HT1080 (cell line): ENCODE results near the gene HNRNPL. TPM values are rescaled to one million over a fixed set of nuclear protein-coding genes. Genes with fewer than 3 reads are reported as not detected.
A peak's percentile ranks its signal among the peaks of the same experiment; 100 is the strongest.
"Not testable (repeated sequence)": the region's sequence is repeated elsewhere in the genome, so short reads cannot be mapped to it uniquely, and the experiment has no call there.

Experiments used
- DNase-seq: peaks from one replicate; pipeline ENCODE4 v3.0.0-alpha.2; 2015; ENCODE audit warnings: low read depth
- polyA plus RNA-seq, 2 experiments: library from polyadenylated mRNA; depleted of rRNA; stranded (reverse); fragments of >200 nt; gene quantifications; 2 replicates each; pipeline ENCODE4 v1.2.3, GENCODE V29; 2015
- total RNA-seq: library from RNA; depleted of rRNA; stranded (reverse); fragments of >200 nt; shearing (Covaris generic); gene quantifications from 2 replicates; pipeline ENCODE4 v1.2.3, GENCODE V29; 2014; rRNA removed

HNRNPL gene
- total RNA-seq, result 419 and 531 TPM in 2 replicates
- 336 and 373 TPM in 2 replicates for polyA plus RNA-seq (2015; cell fraction: cytosol; rRNA removed)
- polyA plus RNA-seq (2015; cell fraction: nucleus; rRNA removed), result 497 and 507 TPM in 2 replicates

- DNase-seq, result peak; percentile 100
Measured at GRCh38 chr19:38849860-38850435, at the start of gene HNRNPL. TSS of gene HNRNPL (minus strand) at chr19:38849986. CDS start at chr19:38849966, 20 bp downstream.

GRCh38 chr19:38898788-38899446 lies 49.1 kb upstream of the HNRNPL start:
- DNase-seq, result no peak

- DNase-seq, result no peak
Measured at GRCh38 chr19:38894968-38895367, 45.2 kb upstream of the HNRNPL start.

- DNase-seq, result no peak
Measured at GRCh38 chr19:38893341-38893771, 43.6 kb upstream of the HNRNPL start.

GRCh38 chr19:38892841-38893240 lies 43.1 kb upstream of the HNRNPL start:
- no peak for DNase-seq

- no peak for DNase-seq
Measured at GRCh38 chr19:38891771-38892170, 42.0 kb upstream of the HNRNPL start.

- DNase-seq, result no peak
Measured at GRCh38 chr19:38890686-38891085, 40.9 kb upstream of the HNRNPL start.

GRCh38 chr19:38889803-38890202 lies 40.0 kb upstream of the HNRNPL start:
- DNase-seq, result no peak

- DNase-seq, result no peak
Measured at GRCh38 chr19:38888876-38889275, 39.1 kb upstream of the HNRNPL start.

- DNase-seq, result not testable (repeated sequence)
Measured at GRCh38 chr19:38884691-38885090, 34.9 kb upstream of the HNRNPL start.

GRCh38 chr19:38883286-38883685 lies 33.5 kb upstream of the HNRNPL start:
- no peak for DNase-seq

GRCh38 chr19:38880882-38881609 lies 31.3 kb upstream of the HNRNPL start:
- DNase-seq, result no peak

GRCh38 chr19:38880076-38880881 lies 30.5 kb upstream of the HNRNPL start:
- no peak for DNase-seq

GRCh38 chr19:38879400-38879751 lies 29.6 kb upstream of the HNRNPL start:
- no peak for DNase-seq

GRCh38 chr19:38878575-38879399 lies 29.0 kb upstream of the HNRNPL start:
- no peak for DNase-seq

- no peak for DNase-seq
Measured at GRCh38 chr19:38877781-38878574, 28.2 kb upstream of the HNRNPL start, which contains the start of gene RINL. TSS of gene RINL (minus strand) at chr19:38878275. CDS start at chr19:38876742, 1,533 bp downstream.

GRCh38 chr19:38875656-38876395 lies 26.0 kb upstream of the HNRNPL start:
- no peak for DNase-seq

GRCh38 chr19:38873400-38873799 lies 23.6 kb upstream of the HNRNPL start:
- not testable (repeated sequence) for DNase-seq

- no peak for DNase-seq
Measured at GRCh38 chr19:38870612-38871011, 20.8 kb upstream of the HNRNPL start.
